Psoas muscle (tissue), 8 donors: ENCODE data around the gene PTPN7. TPM values are rescaled to one million over a fixed set of nuclear protein-coding genes. Genes with fewer than 3 reads are reported as not detected.

Experiments
- ATAC-seq, 4 donors: fragments of 200-7000 bp; cut with Tn5 transposase; one replicate each; pipeline ENCODE4 v1.9.1; 2020; ENCODE audit warnings: moderate library complexity in 3 of 4, mild to moderate bottlenecking in 2 of 4
- DNase-seq, 2 donors: peaks; one replicate each; pipeline ENCODE4 v3.0.0-alpha.2; 2020
- H3K27ac ChIP-seq: fragments of 200-600 bp; one replicate; pipeline ENCODE4 v1.8.0; 2022
- H3K27me3 ChIP-seq, 3 donors: fragments of 200-600 bp in 1 of 3; one replicate each; pipeline versions ENCODE4 v1.6.1 to v1.8.0; 2013 to 2022; ENCODE audit warnings: low read length in 2 of 3, mild to moderate bottlenecking in 2 of 3, moderate library complexity in 1 of 3; ENCODE audit not compliant: insufficient read depth in 3 of 3
- H3K36me3 ChIP-seq, 2 donors: fragments of 200-600 bp in 1 of 2; one replicate each; pipeline versions ENCODE4 v1.6.1 to v1.8.0; 2013 to 2022; ENCODE audit warnings: low read depth in 1 of 2, mild to moderate bottlenecking in 1 of 2, moderate library complexity in 1 of 2; ENCODE audit not compliant: insufficient read depth in 1 of 2
- H3K4me1 ChIP-seq: fragments of 200-600 bp; one replicate; pipeline ENCODE4 v1.8.0; 2022
- H3K4me3 ChIP-seq: fragments of 200-600 bp; one replicate; pipeline ENCODE4 v1.8.0; 2022; ENCODE audit warnings: mild to moderate bottlenecking
- H3K9me3 ChIP-seq: fragments of 200-600 bp; one replicate; pipeline ENCODE4 v1.8.0; 2022
- CTCF ChIP-seq: fragments of 200-600 bp; IDR thresholded peaks from one replicate; pipeline ENCODE4 v1.8.0; 2022; ENCODE audit warnings: antibody characterized with exemption
- WGBS, 3 donors: extraction: QIAGEN DNeasy Blood & Tissue Kit; methylation state at CpG; one replicate each; pipeline versions ENCODE4 v1.1.6 to v1.1.7; 2013; 5-methylcytosine and 5-hydroxymethylcytosine counted together
- intact Hi-C, 2 donors: fragments of 100-400 bp; cut with DNase I; formaldehyde crosslinking; loops; one replicate each; pipeline versions ENCODE4 v1.11.0 to v1.14.2; 2022
- polyA plus RNA-seq, 3 donors: library from polyadenylated mRNA; stranded (reverse); fragments of 200-250 nt; gene quantifications; one replicate each; pipeline ENCODE4 v1.2.3, GENCODE V29; 2013
- total RNA-seq, 4 donors: library from RNA; stranded (reverse); fragmentation: NEBNext Ultra II Directional in 2 of 4; extraction: Animal tissue kit (Norgen Biotek cat#: 25700) in 2 of 4; gene quantifications; one replicate each; pipeline versions ENCODE4 v1.2.1 to v1.2.4, GENCODE V29; 2021 to 2023
- donor health status: healthy with polysubstance abuse.
- donor health status: DM: no; HTN: no; CAD: no; lungs with moderate emphysema.
- donor health status: Bipolar disorder and iron deficiency.
- donor health status: healthy.
- donor health status: DM: yes; HTN: yes; CAD: no.
- donor health status: DM: no; HTN: no; CAD: no.
- donor health status: DM: no; HTN: no; CAD: no.
- donor health status: DM: yes; HTN: yes; CAD: no.

The PTPN7 gene
- total and polyA plus RNA-seq, 7 donors = 0.10 to 1.0 (median 0.32) TPM

- H3K4me3 ChIP-seq = no peak overlapping the region
- ATAC-seq = peak; percentile 73 to 81 (median 77)
- intact Hi-C loops = loop anchor here in 1 of 2 donors (1.0 to 10.0 kb wide), 2 partner anchors 126 to 240 kb away; no protein-coding TSS in a partner anchor
- WGBS, 3 donors = 38 to 41% (median 39%) methylated on average over 14 to 15 of the region's 15 CpGs
- DNase-seq = peak in 1 of 2 donors; percentile 49
- peaks cover 0 to 54% of the 10 kb centered on the region in 2 donors for H3K36me3 ChIP-seq
- no peak overlapping the region for H3K27ac ChIP-seq
- no peaks in the 10 kb centered on the region for H3K27me3 ChIP-seq
- H3K9me3 ChIP-seq = no peaks in the 10 kb centered on the region
- TF ChIP-seq CTCF = peak; percentile 83
- H3K4me1 ChIP-seq = peaks cover 13% of the 10 kb centered on the region
Measured at GRCh38 chr1:202135221-202135721, 25.1 kb downstream of the PTPN7 start.

DNA sequence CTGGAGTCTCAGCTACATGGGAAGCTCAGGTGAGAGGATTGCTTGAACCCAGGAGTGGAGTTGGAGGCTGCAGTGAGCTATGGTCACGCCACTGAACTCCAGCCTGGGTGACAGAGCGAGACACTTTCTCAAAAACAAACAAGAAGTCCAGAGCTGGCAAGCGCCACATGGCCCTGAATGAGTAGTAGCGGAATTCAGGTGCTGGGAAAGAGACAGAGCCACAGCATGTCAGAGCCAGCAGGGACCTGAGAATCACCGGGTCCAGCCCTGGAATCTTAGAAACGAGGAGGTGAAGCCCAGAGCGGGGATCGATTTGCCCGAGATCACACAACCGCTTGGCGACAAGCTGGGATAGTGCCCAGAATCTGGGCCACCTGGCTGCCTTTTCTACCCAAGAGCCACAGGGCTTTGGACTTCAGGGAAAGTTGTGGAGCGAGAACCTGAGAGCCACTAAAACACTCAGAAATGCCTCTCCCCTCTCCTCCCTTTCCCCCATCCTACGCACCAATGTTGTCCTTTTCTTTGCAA lies 25.7 kb downstream of the PTPN7 start:
- H3K4me1 ChIP-seq = peaks cover 13% of the 10 kb centered on the region
- H3K36me3 ChIP-seq = peaks cover 0 to 54% of the 10 kb centered on the region in 2 donors
- no peak for TF ChIP-seq CTCF
- peak overlapping the region; percentile 19 for H3K27ac ChIP-seq
- 63 to 74% (median 70%) methylated on average over 12 to 13 of the region's 13 CpGs for WGBS, 3 donors
- H3K4me3 ChIP-seq = no peak overlapping the region
- no peaks in the 10 kb centered on the region for H3K27me3 ChIP-seq
- H3K9me3 ChIP-seq = no peaks in the 10 kb centered on the region
- DNase-seq (no peak), ATAC-seq (no peak)
- intact Hi-C loops = loop anchor here in 1 of 2 donors (1.0 to 10.0 kb wide), 2 partner anchors 125 to 240 kb away; no protein-coding TSS in a partner anchor

DNA sequence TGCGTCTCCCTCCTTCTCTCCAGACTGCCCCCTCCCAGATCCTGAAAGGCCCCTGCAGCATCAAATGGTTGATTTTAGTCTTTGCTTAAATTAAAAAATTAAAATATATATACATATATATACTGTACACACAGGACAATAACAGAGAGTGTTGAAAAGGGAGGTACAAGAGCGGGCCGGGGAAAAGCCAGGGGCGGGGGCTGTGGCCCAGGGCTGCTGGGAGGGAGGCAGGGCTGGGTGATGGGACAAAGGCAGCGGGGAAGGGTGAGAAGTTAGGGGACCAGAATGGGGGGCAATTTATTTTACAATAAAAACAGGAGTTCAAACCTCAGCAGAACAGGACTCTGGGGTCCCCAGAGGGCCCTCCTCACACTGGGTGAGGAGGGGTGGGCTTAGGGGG lies 26.4 kb downstream of the PTPN7 start:
- Histone ChIP-seq H3K36me3 (peaks cover 0 to 54% of the 10 kb centered on the region in 2 donors), H3K4me3 (no peak overlapping the region), H3K9me3 (no peaks in the 10 kb centered on the region), H3K27ac (no peak overlapping the region), H3K27me3 (no peaks in the 10 kb centered on the region), H3K4me1 (peaks cover 13% of the 10 kb centered on the region)
- ATAC-seq = no peak
- intact Hi-C loops = loop anchor here in 1 of 2 donors (10.0 kb wide), 1 partner anchor 239 kb away; no protein-coding TSS in a partner anchor
- DNase-seq = no peak
- no peak for TF ChIP-seq CTCF
- 85 to 98% (median 94%) methylated on average over 5 of the region's 5 CpGs for WGBS, 3 donors

DNA sequence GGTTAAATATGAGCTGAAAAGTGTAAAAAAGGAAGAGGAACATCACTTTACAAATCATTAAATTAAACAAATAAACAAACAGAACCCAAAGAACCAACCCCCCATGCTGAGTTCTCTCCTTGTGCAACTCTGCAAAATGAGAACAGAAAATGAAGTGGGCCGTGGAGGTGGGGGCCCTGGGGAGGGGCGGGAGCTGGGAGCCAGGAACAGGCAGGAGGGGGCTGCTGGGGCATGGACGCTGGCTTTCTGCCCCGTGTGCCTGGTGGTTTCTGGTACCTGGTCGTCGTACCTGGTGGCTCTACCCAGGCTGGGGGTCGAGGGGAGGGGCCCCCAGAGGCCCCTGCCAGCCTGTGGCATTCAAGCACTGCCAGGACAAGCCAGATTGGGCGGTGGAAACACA lies 26.9 kb downstream of the PTPN7 start:
- no peak for DNase-seq
- WGBS, 3 donors = 78 to 82% (median 79%) methylated on average over 8 of the region's 8 CpGs
- H3K9me3 ChIP-seq = no peaks in the 10 kb centered on the region
- no peak overlapping the region for H3K27ac ChIP-seq
- no peak for ATAC-seq
- peaks cover 13% of the 10 kb centered on the region for H3K4me1 ChIP-seq
- no peak overlapping the region for H3K4me3 ChIP-seq
- intact Hi-C loops = loop anchor here in 1 of 2 donors (10.0 kb wide), 1 partner anchor 239 kb away; no protein-coding TSS in a partner anchor
- no peaks in the 10 kb centered on the region for H3K27me3 ChIP-seq
- no peak for TF ChIP-seq CTCF
- H3K36me3 ChIP-seq = peaks cover 0 to 50% of the 10 kb centered on the region in 2 donors
